GM18511 (cell line): ENCODE results near the gene PADI4.

Experiments
- ATAC-seq: cut with Tn5 transposase; IDR thresholded peaks from one replicate; pipeline ENCODE4 v1.9.1; 2021; ENCODE audit warnings: mild to moderate bottlenecking, moderate library complexity; ENCODE audit not compliant: unreplicated experiment

The PADI4 gene

GRCh38 chr1:17307946-17308345, at the start of gene PADI4:
TSS of gene PADI4 (plus strand) at chr1:17308197. CDS start at chr1:17308223, 26 bp downstream.
- no peak for ATAC-seq

GRCh38 chr1:17258758-17259130, 49.3 kb upstream of the PADI4 start:
- no peak for ATAC-seq

DNA sequence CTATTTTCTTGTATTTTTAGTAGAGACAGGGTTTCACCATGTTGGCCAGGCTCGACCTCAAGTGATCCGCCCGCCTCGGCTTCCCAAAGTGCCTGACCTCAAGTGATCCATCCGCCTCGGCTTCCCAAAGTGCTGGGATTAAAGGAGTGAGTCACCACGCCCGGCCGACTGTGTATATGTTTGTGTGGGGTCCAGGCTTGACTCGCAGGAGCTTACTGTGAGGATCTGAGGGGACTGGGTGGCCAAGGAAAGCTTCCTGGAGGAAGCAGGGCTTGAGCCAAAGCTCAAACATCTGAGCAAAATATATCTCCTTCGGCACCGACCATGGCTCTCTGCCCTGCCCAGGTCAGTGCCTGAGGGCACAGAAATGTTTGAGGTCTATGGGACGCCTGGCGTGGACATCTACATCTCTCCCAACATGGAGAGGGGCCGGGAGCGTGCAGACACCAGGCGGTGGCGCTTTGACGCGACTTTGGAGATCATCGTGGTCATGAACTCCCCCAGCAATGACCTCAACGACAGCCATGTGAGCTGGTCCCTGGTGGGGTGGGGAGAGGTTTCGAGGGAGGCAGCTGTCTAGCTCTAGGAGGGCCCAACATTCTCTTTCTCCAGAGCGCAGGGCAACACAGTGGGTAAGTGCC, 48.6 kb upstream of the PADI4 start:
- no peak for ATAC-seq

- ATAC-seq: no peak
These were observed 47.7 kb upstream of the PADI4 start for GRCh38 chr1:17260264-17260663.

GRCh38 chr1:17260738-17261137, 47.3 kb upstream of the PADI4 start:
- ATAC-seq: no peak

DNA sequence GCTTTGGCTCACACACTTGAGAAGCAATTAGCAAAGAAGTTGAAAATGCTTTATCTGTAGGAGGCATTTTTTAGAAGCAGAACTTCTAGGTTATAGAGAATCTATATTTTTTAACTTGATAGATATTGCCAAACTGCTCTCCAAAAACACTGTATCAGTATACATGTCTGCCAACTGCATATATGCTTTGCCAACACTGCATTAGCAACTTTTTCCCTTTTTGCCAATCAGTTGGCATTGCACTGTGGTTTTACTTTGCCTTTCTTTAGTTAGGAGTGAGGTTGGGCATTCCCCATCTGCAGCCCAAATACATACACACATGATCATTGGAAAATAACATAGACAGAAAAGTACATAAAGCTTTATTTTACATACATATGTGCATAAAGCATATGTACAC, 44.1 kb upstream of the PADI4 start:
- ATAC-seq: no peak

GRCh38 chr1:17264470-17264869, 43.5 kb upstream of the PADI4 start:
- no peak for ATAC-seq

GRCh38 chr1:17265162-17265561, 42.8 kb upstream of the PADI4 start:
- no peak for ATAC-seq

GRCh38 chr1:17265950-17266349, 42.0 kb upstream of the PADI4 start:
- ATAC-seq: no peak

DNA sequence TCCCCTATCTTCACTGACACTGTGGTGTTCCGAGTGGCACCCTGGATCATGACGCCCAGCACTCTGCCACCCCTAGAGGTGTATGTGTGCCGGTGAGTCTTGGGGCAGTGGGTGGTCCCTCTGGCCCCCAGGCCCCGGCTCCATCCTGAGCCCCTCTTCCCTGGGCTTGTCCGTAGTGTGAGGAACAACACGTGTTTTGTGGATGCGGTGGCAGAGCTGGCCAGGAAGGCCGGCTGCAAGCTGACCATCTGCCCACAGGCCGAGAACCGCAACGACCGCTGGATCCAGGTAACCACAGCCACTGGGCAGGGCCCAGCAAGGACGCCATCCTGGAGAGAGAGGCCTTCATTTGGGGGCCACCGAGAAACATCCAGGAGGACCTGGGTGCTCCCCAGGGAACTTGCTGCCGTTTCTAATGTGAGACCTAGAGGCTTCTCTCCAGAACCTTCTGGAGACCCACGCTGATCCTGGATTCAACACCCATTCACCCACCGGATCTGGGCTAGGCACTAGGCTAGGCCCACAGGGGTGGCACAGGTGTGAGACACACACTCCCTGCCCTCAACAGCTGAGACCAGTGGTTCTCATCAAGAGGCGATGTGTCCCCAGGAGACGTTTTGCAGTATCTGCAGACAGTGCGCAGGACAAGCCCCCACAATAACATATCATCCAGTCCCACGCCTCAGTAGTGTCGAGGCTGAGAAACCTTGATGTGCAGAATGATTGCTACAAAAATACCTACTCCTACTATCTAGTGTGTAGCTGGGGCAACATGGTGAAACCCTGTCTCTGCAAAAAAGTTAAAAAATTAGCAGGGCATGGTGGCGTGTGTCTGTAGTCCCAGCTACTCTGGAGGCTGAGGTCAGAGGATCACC, 36.9 kb upstream of the PADI4 start:
- no peak for ATAC-seq

GRCh38 chr1:17272066-17272465, 35.9 kb upstream of the PADI4 start:
- ATAC-seq: no peak

DNA sequence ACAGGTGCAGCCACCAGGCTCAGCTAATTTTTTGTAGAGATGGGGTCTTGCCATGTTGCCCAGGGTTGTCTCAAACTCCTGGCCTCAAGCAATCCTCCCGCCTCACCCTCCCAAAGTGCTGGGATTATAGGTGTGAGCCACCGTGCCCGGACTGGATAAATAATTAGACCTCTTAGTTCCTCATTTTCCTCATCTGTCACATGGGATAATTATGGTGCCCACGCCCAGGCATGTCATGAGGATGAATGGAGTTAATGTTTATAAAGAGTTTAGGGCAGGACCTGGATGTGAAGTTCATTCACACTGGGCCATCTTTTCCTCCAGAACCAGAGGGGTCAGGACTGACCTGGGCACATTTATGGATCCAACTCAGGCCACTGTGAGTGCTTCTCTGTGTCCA, 35.4 kb upstream of the PADI4 start:
- no peak for ATAC-seq

- ATAC-seq: no peak
These were observed 34.9 kb upstream of the PADI4 start for GRCh38 chr1:17273096-17273495.

- ATAC-seq: no peak
These were observed 33.5 kb upstream of the PADI4 start for GRCh38 chr1:17274186-17275170.

DNA sequence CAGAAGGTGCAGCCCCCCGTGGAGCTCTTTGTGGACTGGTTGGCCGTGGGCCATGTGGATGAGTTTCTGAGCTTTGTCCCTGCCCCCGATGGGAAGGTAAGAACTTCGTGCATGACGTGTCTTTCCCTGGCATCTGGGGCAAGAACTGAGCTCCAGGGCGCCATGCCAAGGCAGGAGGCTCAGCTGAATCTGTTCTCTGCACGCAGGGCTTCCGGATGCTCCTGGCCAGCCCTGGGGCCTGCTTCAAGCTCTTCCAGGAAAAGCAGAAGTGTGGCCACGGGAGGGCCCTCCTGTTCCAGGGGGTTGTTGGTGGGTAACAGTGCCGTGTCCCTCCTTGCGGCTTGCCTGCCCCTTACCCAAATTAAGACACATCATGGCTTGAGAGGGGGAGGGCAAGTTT, 31.4 kb upstream of the PADI4 start:
- no peak for ATAC-seq

DNA sequence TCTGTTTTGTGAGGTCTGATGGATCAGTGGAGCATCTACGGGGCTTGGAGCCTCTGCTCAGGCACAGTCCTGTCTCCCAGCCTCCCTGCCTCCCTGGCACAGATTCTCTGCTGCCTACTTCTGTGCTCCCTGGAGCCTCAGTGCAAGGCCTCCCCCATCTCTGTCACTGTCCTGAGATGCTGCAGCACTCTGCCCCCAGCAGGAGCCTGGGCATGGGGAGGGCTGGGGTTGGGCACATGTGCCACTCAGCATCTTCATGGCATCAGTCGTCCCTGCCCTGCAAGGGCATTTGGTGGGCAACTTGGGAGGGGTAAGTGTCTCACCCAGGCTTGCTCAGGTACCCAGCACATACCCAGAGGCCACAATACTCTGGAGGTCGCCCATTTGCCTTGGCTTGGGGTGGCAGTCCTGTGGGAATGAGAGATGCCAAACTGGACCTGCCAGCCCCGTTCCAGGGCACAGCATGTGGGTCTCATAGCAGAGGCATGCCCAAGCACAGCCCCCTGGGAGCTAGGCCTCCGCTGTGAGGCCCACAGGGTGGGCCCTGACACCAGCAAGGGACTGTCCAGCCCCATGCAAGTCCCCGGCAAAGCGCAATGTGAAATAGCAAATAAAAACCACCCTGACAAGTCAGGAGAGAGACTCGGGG, 30.4 kb upstream of the PADI4 start:
- no peak for ATAC-seq

DNA sequence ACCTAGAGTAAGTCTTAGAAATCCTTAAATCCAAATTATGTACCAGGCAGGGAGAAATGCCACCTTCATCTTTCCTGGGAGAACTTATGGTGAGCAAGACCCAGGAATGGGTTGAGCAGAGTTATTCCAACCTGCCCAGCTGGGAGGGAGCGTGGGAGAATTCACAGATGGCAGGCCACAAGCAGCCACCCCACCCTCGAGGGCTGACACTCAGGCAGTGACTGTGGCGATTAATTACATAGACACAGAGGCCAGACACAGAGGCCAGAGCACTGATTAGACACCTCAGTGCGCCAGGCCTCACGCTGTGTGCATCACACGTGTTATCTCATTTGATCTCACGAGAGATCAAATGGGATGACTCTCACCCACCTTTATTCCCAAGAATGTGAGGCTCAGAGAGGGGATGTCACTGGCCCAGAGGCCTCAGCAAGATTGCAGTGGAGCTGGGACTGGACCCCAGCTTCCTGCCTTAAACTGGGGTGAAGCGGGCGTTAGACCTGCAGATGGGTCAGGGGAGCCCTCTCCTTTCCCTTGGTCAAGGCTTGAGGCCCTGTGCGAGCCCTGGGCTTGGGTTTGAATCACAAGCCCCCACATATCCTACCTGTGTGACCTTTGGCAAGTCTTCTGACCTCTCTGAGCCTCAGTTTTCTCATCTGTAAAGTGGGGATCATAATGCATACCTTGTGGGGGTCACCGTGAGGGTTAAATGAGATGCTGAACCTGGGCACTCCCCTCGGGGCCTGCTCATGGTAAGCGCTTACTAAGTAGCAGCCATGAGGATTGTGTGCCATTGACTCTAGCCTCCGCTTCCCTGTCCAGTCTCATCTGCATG, 28.8 kb upstream of the PADI4 start:
- ATAC-seq: no peak

- no peak for ATAC-seq
These were observed 27.6 kb upstream of the PADI4 start for GRCh38 chr1:17280436-17280835.

GRCh38 chr1:17280894-17281293, 27.1 kb upstream of the PADI4 start:
- no peak for ATAC-seq

- no peak for ATAC-seq
These were observed 26.2 kb upstream of the PADI4 start for GRCh38 chr1:17281775-17282181.
